WTC11 (cell line): ENCODE measurements around the gene DEPDC4. TPM values are rescaled to one million over a fixed set of nuclear protein-coding genes. Genes with fewer than 3 reads are reported as not detected.

Source experiments
- ATAC-seq: fragments of 200-7000 bp; cut with Tn5 transposase; 2 replicates; pipeline ENCODE4 v1.10.0; 2021; ENCODE audit warnings: mild to moderate bottlenecking, moderate library complexity
- CTCF ChIA-PET: fragments of 300-600 bp; sonication (Branson Sonifier 250); formaldehyde crosslinking; loops from one replicate; lab custom pipeline; 2021; ENCODE audit warnings: antibody characterized with exemption; lab: Charles Lee
- POLR2A ChIA-PET: fragments of 350-600 bp; sonication (Branson Sonifier 250); formaldehyde crosslinking; loops from one replicate; lab custom pipeline; 2021; ENCODE audit warnings: antibody characterized with exemption; lab: Charles Lee
- DNase-seq: peaks from one replicate; pipeline ENCODE4 v3.0.0; 2021; ENCODE audit warnings: low spot score
- H3K27ac Mint-ChIP-seq: 2 replicates; pipeline ENCODE4 v1.8.0; 2021; ENCODE audit warnings: mixed read lengths
- H3K27me3 Mint-ChIP-seq: 2 replicates; pipeline ENCODE4 v1.8.0; 2021; ENCODE audit warnings: low read depth, mild to moderate bottlenecking, moderate library complexity, mixed read lengths
- H3K36me3 Mint-ChIP-seq: 2 replicates; pipeline ENCODE4 v1.8.0; 2021; ENCODE audit warnings: mixed read lengths
- H3K4me1 Mint-ChIP-seq: 2 replicates; pipeline ENCODE4 v1.8.0; 2022; ENCODE audit warnings: mixed read lengths
- H3K4me3 Mint-ChIP-seq: 2 replicates; pipeline ENCODE4 v1.8.0; 2021; ENCODE audit warnings: mild to moderate bottlenecking, moderate library complexity, mixed read lengths
- H3K9me3 Mint-ChIP-seq: 2 replicates; pipeline ENCODE4 v1.8.0; 2021; ENCODE audit warnings: mixed read lengths
- AFF4 ChIP-seq: sonication (generic); formaldehyde crosslinking; IDR thresholded peaks from 2 replicates; pipeline ENCODE4 v1.8.1; 2023; ENCODE audit warnings: mild to moderate bottlenecking, missing genetic modification reagents, borderline replicate concordance
- ATF1 ChIP-seq: sonication (generic); formaldehyde crosslinking; IDR thresholded peaks from 2 replicates; pipeline ENCODE4 v1.8.1; 2023; ENCODE audit warnings: mild to moderate bottlenecking, moderate library complexity, missing genetic modification reagents
- ATF6 ChIP-seq: sonication (generic); formaldehyde crosslinking; IDR thresholded peaks from 2 replicates; pipeline ENCODE4 v1.8.1; 2023; ENCODE audit warnings: mild to moderate bottlenecking, missing genetic modification reagents
- CREB1 ChIP-seq: sonication (generic); formaldehyde crosslinking; IDR thresholded peaks from 2 replicates; pipeline ENCODE4 v1.8.0; 2023; ENCODE audit warnings: mild to moderate bottlenecking, missing genetic modification reagents
- CTCF ChIP-seq: fragments of 200-600 bp; IDR thresholded peaks from 2 replicates; pipeline ENCODE4 v1.8.0; 2022; ENCODE audit warnings: antibody characterized with exemption
- FOXK1 ChIP-seq: sonication (generic); formaldehyde crosslinking; IDR thresholded peaks from 2 replicates; pipeline ENCODE4 v1.8.0; 2022; ENCODE audit warnings: mild to moderate bottlenecking, moderate library complexity, missing genetic modification reagents
- FOXP1 ChIP-seq: sonication (generic); formaldehyde crosslinking; IDR thresholded peaks from 2 replicates; pipeline ENCODE4 v1.8.0; 2022; ENCODE audit warnings: missing genetic modification reagents, mild to moderate bottlenecking, moderate library complexity, borderline replicate concordance
- GABPB1 ChIP-seq: sonication (generic); formaldehyde crosslinking; IDR thresholded peaks from 2 replicates; pipeline ENCODE4 v1.8.1; 2023; ENCODE audit warnings: mild to moderate bottlenecking, missing genetic modification reagents
- IRF2 ChIP-seq: sonication (generic); formaldehyde crosslinking; IDR thresholded peaks from 2 replicates; pipeline ENCODE4 v1.8.0; 2022; ENCODE audit warnings: low read depth, missing genetic modification reagents, borderline replicate concordance
- NFATC4 ChIP-seq: fragments of 250-450 bp; sonication (Bioruptor Pico); IDR thresholded peaks from 2 replicates; pipeline ENCODE4 v1.9.0; 2021; ENCODE audit warnings: mild to moderate bottlenecking
- NFYB ChIP-seq: sonication (generic); formaldehyde crosslinking; conservative IDR thresholded peaks from 2 replicates; pipeline ENCODE4 v1.8.0; 2022; ENCODE audit warnings: low read depth, missing genetic modification reagents
- NR2C2 ChIP-seq: sonication (generic); formaldehyde crosslinking; IDR thresholded peaks from 2 replicates; pipeline ENCODE4 v1.8.0; 2022; ENCODE audit warnings: mild to moderate bottlenecking, missing genetic modification reagents
- NR3C1 ChIP-seq: sonication (generic); formaldehyde crosslinking; conservative IDR thresholded peaks from 2 replicates; pipeline ENCODE4 v1.8.1; 2023; ENCODE audit warnings: low read depth, mild to moderate bottlenecking, missing genetic modification reagents
- OVOL2 ChIP-seq: fragments of 250-450 bp; sonication (Bioruptor Pico); IDR thresholded peaks from 2 replicates; pipeline ENCODE4 v1.9.0; 2021; ENCODE audit warnings: mild to moderate bottlenecking, borderline replicate concordance
- RORB ChIP-seq: fragments of 250-450 bp; sonication (Bioruptor Pico); IDR thresholded peaks from 2 replicates; pipeline ENCODE4 v1.9.0; 2021; ENCODE audit warnings: mild to moderate bottlenecking
- TCF7 ChIP-seq: sonication (generic); formaldehyde crosslinking; IDR thresholded peaks from 2 replicates; pipeline ENCODE4 v1.8.0; 2022; ENCODE audit warnings: mild to moderate bottlenecking, low read depth, missing genetic modification reagents, moderate library complexity
- ZNF138 ChIP-seq: sonication (generic); formaldehyde crosslinking; conservative IDR thresholded peaks from 2 replicates; pipeline ENCODE4 v1.8.1; 2022; ENCODE audit warnings: mild to moderate bottlenecking, moderate library complexity, missing genetic modification reagents
- ZNF263 ChIP-seq: sonication (generic); formaldehyde crosslinking; IDR thresholded peaks from 2 replicates; pipeline ENCODE4 v1.8.1; 2022; ENCODE audit warnings: low read depth, mild to moderate bottlenecking, moderate library complexity, missing genetic modification reagents
- ZNF396 ChIP-seq: fragments of 250-450 bp; sonication (Bioruptor Pico); IDR thresholded peaks from 2 replicates; pipeline ENCODE4 v1.8.0; 2021; ENCODE audit warnings: mild to moderate bottlenecking, moderate library complexity, borderline replicate concordance
- ZNF423 ChIP-seq: fragments of 250-450 bp; sonication (Bioruptor Pico); IDR thresholded peaks from 2 replicates; pipeline ENCODE4 v2.1.2; 2022; ENCODE audit warnings: mild to moderate bottlenecking, moderate library complexity
- ZNF671 ChIP-seq: fragments of 250-450 bp; sonication (Bioruptor Pico); IDR thresholded peaks from 2 replicates; pipeline ENCODE4 v1.8.0; 2021; ENCODE audit warnings: mild to moderate bottlenecking
- total RNA-seq: library from RNA; stranded (reverse); gene quantifications from 3 replicates; pipeline ENCODE4 v1.2.3, GENCODE V29; 2021
- TF ChIP-seq, protein P1 (sequence below): sonication (generic); formaldehyde crosslinking; conservative IDR thresholded peaks from 2 replicates; pipeline ENCODE4 v1.8.1; 2022; ENCODE audit warnings: mild to moderate bottlenecking, missing genetic modification reagents
- TF ChIP-seq, protein P2 (sequence below): sonication (generic); formaldehyde crosslinking; IDR thresholded peaks from 2 replicates; pipeline ENCODE4 v1.8.1; 2023; ENCODE audit warnings: mild to moderate bottlenecking, missing genetic modification reagents
- TF ChIP-seq, protein P3 (sequence below): sonication (generic); formaldehyde crosslinking; IDR thresholded peaks from 2 replicates; pipeline ENCODE4 v1.8.1; 2022; ENCODE audit warnings: mild to moderate bottlenecking, moderate library complexity, missing genetic modification reagents

The DEPDC4 gene
- total RNA-seq, 1 experiment from 2014 or later = 5.5 TPM

DNA sequence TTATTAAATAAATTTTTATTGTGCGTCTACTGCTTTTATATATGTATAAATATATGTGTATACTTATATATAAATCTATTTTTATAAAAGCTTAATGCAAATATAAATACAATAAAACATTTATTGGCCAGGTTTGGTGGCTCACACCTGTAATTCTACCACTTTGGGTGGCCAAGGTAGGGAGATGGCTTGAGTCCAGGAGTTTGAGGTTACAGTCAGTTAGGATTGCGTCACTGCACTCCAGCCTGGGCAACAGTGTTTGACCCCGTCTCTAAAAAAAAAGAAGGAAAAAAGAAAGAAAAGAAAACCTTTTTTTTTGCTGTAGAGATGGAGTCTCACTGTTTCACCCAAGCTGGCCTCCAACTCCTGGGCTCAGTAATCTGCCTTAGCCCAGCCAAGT is 45.4 kb downstream of the DEPDC4 start:
- Mint-ChIP-seq H3K27me3 (no peaks in the 10 kb centered on the region), H3K9me3 (no peaks in the 10 kb centered on the region), H3K36me3 (peaks cover 36% of the 10 kb centered on the region), H3K27ac (no peak overlapping the region), H3K4me3 (no peak overlapping the region), H3K4me1 (no peaks in the 10 kb centered on the region)
- ChIA-PET POLR2A (no interaction called here), CTCF (interaction anchor here (0.6 kb wide), 1 partner anchor 331 kb away, joined by 3 read pairs; no protein-coding TSS in a partner anchor)
- TF ChIP-seq ZNF396 (CRISPR knock-in tag) = no peak
- TF ChIP-seq ZNF263 (CRISPR knock-in tag) = no peak
- no peak for TF ChIP-seq CREB1 (CRISPR knock-in tag)
- TF ChIP-seq ZNF423 = no peak
- no peak for TF ChIP-seq ZNF671 (CRISPR knock-in tag)
- TF ChIP-seq ZNF138 (CRISPR knock-in tag) = no peak
- TF ChIP-seq GABPB1 (CRISPR knock-in tag) = no peak
- TF ChIP-seq FOXK1 = no peak
- no peak for TF ChIP-seq OVOL2 (CRISPR knock-in tag)
- no peak for TF ChIP-seq ATF1 (CRISPR knock-in tag)
- TF ChIP-seq IRF2 (CRISPR knock-in tag) = no peak
- TF ChIP-seq NFATC4 = no peak
- DNase-seq (no peak), ATAC-seq (no peak)

DNA sequence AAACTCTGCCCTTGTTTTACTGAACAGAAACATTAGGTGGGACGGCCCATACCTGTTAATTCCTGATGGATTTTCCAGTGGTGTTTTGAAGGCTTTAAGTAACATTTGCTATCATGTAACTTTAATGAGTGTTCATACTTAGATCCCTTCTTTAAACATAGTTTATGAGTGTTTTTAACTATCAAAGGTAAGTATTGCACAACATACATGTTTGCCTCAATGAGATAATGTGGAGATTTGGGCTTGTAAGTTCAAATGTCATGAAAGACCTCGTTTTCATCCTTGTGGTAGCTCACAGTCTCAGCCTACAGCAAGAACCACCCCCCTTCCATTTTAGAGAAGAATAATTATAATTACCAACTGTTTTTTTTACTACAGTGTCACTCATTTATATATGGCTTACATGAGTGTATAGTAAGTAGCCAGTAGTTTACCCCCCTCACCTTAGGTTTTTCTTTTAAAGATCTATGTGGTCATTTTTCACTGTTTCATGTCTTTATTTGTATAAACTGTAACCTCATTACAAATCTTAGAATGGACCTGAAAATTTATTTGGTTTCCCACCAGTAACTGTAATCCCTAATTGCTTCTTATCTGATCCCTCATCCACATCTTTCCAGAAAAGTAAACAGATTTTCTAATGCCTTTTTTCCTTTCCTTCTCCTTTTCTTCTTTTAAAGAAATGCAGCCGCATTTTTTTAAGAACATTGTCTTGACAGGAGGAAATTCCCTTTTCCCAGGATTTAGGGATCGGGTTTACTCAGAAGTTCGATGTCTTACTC is 47.4 kb downstream of the DEPDC4 start:
- no peaks in the 10 kb centered on the region for H3K27me3 Mint-ChIP-seq
- CTCF ChIA-PET = interaction anchor here (0.9 kb wide), 1 partner anchor 10 kb away, joined by 3 read pairs; no protein-coding TSS in a partner anchor
- H3K4me3 Mint-ChIP-seq = no peak overlapping the region
- H3K9me3 Mint-ChIP-seq = no peaks in the 10 kb centered on the region
- H3K27ac Mint-ChIP-seq = no peak overlapping the region
- DNase-seq (no peak), ATAC-seq (no peak)
- POLR2A ChIA-PET = no interaction called here
- H3K36me3 Mint-ChIP-seq = peaks cover 30% of the 10 kb centered on the region
- TF ChIP-seq AFF4 (no peak), NR3C1 (CRISPR knock-in tag) (no peak), FOXP1 (CRISPR knock-in tag) (no peak), FOXK1 (no peak), TCF7 (CRISPR knock-in tag) (no peak), CTCF (no peak), ATF6 (CRISPR knock-in tag) (no peak), IRF2 (CRISPR knock-in tag) (no peak), ZNF138 (CRISPR knock-in tag) (no peak), NFYB (CRISPR knock-in tag) (no peak), RORB (no peak), OVOL2 (CRISPR knock-in tag) (no peak), NR2C2 (no peak)
- TF ChIP-seq, protein P1, sequence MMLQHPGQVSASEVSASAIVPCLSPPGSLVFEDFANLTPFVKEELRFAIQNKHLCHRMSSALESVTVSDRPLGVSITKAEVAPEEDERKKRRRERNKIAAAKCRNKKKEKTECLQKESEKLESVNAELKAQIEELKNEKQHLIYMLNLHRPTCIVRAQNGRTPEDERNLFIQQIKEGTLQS = no peak
- TF ChIP-seq, protein P2, sequence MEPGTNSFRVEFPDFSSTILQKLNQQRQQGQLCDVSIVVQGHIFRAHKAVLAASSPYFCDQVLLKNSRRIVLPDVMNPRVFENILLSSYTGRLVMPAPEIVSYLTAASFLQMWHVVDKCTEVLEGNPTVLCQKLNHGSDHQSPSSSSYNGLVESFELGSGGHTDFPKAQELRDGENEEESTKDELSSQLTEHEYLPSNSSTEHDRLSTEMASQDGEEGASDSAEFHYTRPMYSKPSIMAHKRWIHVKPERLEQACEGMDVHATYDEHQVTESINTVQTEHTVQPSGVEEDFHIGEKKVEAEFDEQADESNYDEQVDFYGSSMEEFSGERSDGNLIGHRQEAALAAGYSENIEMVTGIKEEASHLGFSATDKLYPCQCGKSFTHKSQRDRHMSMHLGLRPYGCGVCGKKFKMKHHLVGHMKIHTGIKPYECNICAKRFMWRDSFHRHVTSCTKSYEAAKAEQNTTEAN (CRISPR knock-in tag) = no peak
- TF ChIP-seq, protein P3, sequence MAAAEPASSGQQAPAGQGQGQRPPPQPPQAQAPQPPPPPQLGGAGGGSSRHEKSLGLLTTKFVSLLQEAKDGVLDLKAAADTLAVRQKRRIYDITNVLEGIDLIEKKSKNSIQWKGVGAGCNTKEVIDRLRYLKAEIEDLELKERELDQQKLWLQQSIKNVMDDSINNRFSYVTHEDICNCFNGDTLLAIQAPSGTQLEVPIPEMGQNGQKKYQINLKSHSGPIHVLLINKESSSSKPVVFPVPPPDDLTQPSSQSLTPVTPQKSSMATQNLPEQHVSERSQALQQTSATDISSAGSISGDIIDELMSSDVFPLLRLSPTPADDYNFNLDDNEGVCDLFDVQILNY (CRISPR knock-in tag) = no peak
- no peaks in the 10 kb centered on the region for H3K4me1 Mint-ChIP-seq
